ENCODE data around the gene TDRD15.
"Not testable (repeated sequence)": the region's sequence is repeated elsewhere in the genome, so short reads cannot be mapped to it uniquely, and the experiment has no call there.

TDRD15 gene

GRCh38 chr2:21146638-21147037 is 22.9 kb downstream of the TDRD15 start:
- DNase-seq (ENCODE audit: low spot score) = no peak

GRCh38 chr2:21148718-21149117 is 24.9 kb downstream of the TDRD15 start:
- DNase-seq (ENCODE audit: low spot score) = no peak

- DNase-seq (ENCODE audit: low spot score) = not testable (repeated sequence)
Measured at GRCh38 chr2:21151234-21151633, 27.5 kb downstream of the TDRD15 start.

- DNase-seq (ENCODE audit: low spot score) = no peak
Measured at GRCh38 chr2:21155365-21156136, 31.8 kb downstream of the TDRD15 start.

- no peak for DNase-seq (ENCODE audit: low spot score)
Measured at GRCh38 chr2:21161122-21161521, 37.4 kb downstream of the TDRD15 start.

- no peak for DNase-seq (ENCODE audit: low spot score)
Measured at GRCh38 chr2:21161832-21162614, 38.3 kb downstream of the TDRD15 start.

- DNase-seq (ENCODE audit: low spot score) = no peak
Measured at GRCh38 chr2:21162615-21162878, 38.8 kb downstream of the TDRD15 start.

DNA sequence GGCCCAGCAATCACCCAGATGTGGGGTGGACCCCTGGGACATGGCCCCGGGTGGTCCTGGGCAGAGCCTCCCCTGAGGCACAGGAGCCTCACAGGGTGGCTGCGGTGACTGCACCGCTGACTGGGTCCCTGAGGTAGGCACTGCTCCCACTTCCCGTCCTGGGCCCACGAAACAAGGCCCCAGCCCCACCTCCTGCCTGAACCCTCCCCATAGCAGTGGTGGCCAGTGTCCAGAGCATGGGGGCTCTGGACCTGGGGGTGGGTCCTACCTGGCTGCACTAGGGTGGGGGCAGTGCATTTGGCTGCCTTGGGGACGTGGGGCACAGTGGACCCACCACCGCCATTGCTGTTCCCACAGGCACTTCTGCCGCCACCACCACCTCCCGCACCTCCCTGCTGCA is 39.4 kb downstream of the TDRD15 start:
- DNase-seq (ENCODE audit: low spot score) = no peak

GRCh38 chr2:21165350-21165749 is 41.6 kb downstream of the TDRD15 start:
- no peak for DNase-seq (ENCODE audit: low spot score)

GRCh38 chr2:21175895-21176646 is 52.3 kb downstream of the TDRD15 start:
- no peak for DNase-seq (ENCODE audit: low spot score)

GRCh38 chr2:21181957-21182356 is 58.2 kb downstream of the TDRD15 start:
- DNase-seq (ENCODE audit: low spot score) = no peak

- DNase-seq (ENCODE audit: low spot score) = no peak
Measured at GRCh38 chr2:21183306-21183705, 59.5 kb downstream of the TDRD15 start.

- DNase-seq (ENCODE audit: low spot score) = no peak
Measured at GRCh38 chr2:21183726-21184125, 60.0 kb downstream of the TDRD15 start.

DNA sequence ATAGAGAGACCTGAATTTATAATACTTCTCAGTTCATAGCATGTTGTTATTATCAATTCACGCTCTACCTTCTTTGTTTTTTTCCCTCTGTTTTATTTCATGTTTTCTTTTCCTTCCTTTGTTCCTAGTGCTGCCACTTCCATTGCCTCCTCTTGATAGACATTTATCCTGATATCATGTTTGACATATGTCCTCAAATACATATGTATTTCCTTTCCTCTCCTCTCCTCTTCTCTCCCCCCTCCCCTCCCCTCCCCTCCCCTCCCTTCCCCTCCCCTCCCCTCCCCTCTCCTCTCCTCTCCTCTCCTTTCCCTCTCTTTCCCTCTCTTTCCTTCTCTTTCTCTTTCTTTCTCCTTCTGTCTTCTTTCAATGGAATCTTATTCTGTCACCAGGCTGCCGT is 67.8 kb downstream of the TDRD15 start:
- DNase-seq (ENCODE audit: low spot score) = no peak

All from COLO829 (cell line).